ENCODE measurements around the gene SORCS3.

SORCS3 gene

GRCh38 chr10:104732222-104732621, 91.1 kb downstream of the SORCS3 start:
- Histone ChIP-seq H3K4ac (ENCODE audit: low read depth, low read length) (no peak overlapping the region), H3K79me2 (ENCODE audit: control insufficient read depth, insufficient read depth, low read length) (no peaks in the 10 kb centered on the region), H3K9ac (ENCODE audit: low read length) (no peak overlapping the region), H4K8ac (ENCODE audit: low read depth, low read length) (no peak overlapping the region), H3K79me1 (ENCODE audit: low read length) (no peaks in the 10 kb centered on the region), H2BK5ac (ENCODE audit: low read length) (no peak overlapping the region), H3K4me1 (ENCODE audit: control insufficient read depth, low read depth, low read length) (no peaks in the 10 kb centered on the region), H3K56ac (ENCODE audit: low read length) (no peak overlapping the region), H3K27ac (ENCODE audit: low read depth, low read length) (no peak overlapping the region), H3K36me3 (ENCODE audit: control insufficient read depth, insufficient read depth, low read length) (no peaks in the 10 kb centered on the region), H2BK120ac (ENCODE audit: low read depth, low read length) (no peak overlapping the region), H3K23ac (ENCODE audit: low read length) (no peak overlapping the region), H3K4me2 (ENCODE audit: low read length) (no peak overlapping the region), H2BK15ac (replicated peaks; ENCODE audit: low read depth) (no peak overlapping the region), H3K27me3 (ENCODE audit: insufficient read depth, low read length, poor library complexity) (no peaks in the 10 kb centered on the region), H2AK5ac (ENCODE audit: low read length) (no peak overlapping the region), H4K5ac (ENCODE audit: low read length) (no peak overlapping the region), H3K18ac (ENCODE audit: low read length) (no peak overlapping the region), H3K4me3 (ENCODE audit: low read length) (no peak overlapping the region)
- no CpG with 5 or more reads among the region's 3 CpGs for WGBS (ENCODE audit: extremely low coverage, insufficient coverage, low lambda C conversion rate)
- no peak for DNase-seq

- no peak overlapping the region for H3K4me2 ChIP-seq (ENCODE audit: low read length)
- H3K27ac ChIP-seq (ENCODE audit: low read depth, low read length): no peak overlapping the region
- DNase-seq: no peak
- H2BK15ac ChIP-seq (replicated peaks; ENCODE audit: low read depth): no peak overlapping the region
- no peak overlapping the region for H3K56ac ChIP-seq (ENCODE audit: low read length)
- no peaks in the 10 kb centered on the region for H3K36me3 ChIP-seq (ENCODE audit: control insufficient read depth, insufficient read depth, low read length)
- no peaks in the 10 kb centered on the region for H3K27me3 ChIP-seq (ENCODE audit: insufficient read depth, low read length, poor library complexity)
- H3K79me2 ChIP-seq (ENCODE audit: control insufficient read depth, insufficient read depth, low read length): no peaks in the 10 kb centered on the region
- H3K4me1 ChIP-seq (ENCODE audit: control insufficient read depth, low read depth, low read length): no peaks in the 10 kb centered on the region
- H3K18ac ChIP-seq (ENCODE audit: low read length): no peak overlapping the region
- no peak overlapping the region for H4K8ac ChIP-seq (ENCODE audit: low read depth, low read length)
- no peak overlapping the region for H3K4ac ChIP-seq (ENCODE audit: low read depth, low read length)
- H3K9ac ChIP-seq (ENCODE audit: low read length): no peak overlapping the region
- H3K79me1 ChIP-seq (ENCODE audit: low read length): no peaks in the 10 kb centered on the region
- H2BK120ac ChIP-seq (ENCODE audit: low read depth, low read length): no peak overlapping the region
- no peak overlapping the region for H3K23ac ChIP-seq (ENCODE audit: low read length)
- H2BK5ac ChIP-seq (ENCODE audit: low read length): no peak overlapping the region
- H4K5ac ChIP-seq (ENCODE audit: low read length): no peak overlapping the region
- H2AK5ac ChIP-seq (ENCODE audit: low read length): no peak overlapping the region
- WGBS (ENCODE audit: extremely low coverage, insufficient coverage, low lambda C conversion rate): no CpG with 5 or more reads among the region's 2 CpGs
- no peak overlapping the region for H3K4me3 ChIP-seq (ENCODE audit: low read length)
Observed at GRCh38 chr10:104734433-104734832, 93.3 kb downstream of the SORCS3 start.

- Histone ChIP-seq H2BK15ac (replicated peaks; ENCODE audit: low read depth) (no peak overlapping the region), H3K79me1 (ENCODE audit: low read length) (no peaks in the 10 kb centered on the region), H3K4me1 (ENCODE audit: control insufficient read depth, low read depth, low read length) (no peaks in the 10 kb centered on the region), H2AK5ac (ENCODE audit: low read length) (no peak overlapping the region), H4K5ac (ENCODE audit: low read length) (no peak overlapping the region), H2BK120ac (ENCODE audit: low read depth, low read length) (no peak overlapping the region), H3K4me3 (ENCODE audit: low read length) (no peak overlapping the region), H3K4ac (ENCODE audit: low read depth, low read length) (no peak overlapping the region), H3K79me2 (ENCODE audit: control insufficient read depth, insufficient read depth, low read length) (no peaks in the 10 kb centered on the region), H3K27me3 (ENCODE audit: insufficient read depth, low read length, poor library complexity) (no peaks in the 10 kb centered on the region), H3K56ac (ENCODE audit: low read length) (no peak overlapping the region), H3K27ac (ENCODE audit: low read depth, low read length) (no peak overlapping the region), H3K18ac (ENCODE audit: low read length) (no peak overlapping the region), H3K9ac (ENCODE audit: low read length) (no peak overlapping the region), H2BK5ac (ENCODE audit: low read length) (no peak overlapping the region), H4K8ac (ENCODE audit: low read depth, low read length) (no peak overlapping the region), H3K23ac (ENCODE audit: low read length) (no peak overlapping the region), H3K36me3 (ENCODE audit: control insufficient read depth, insufficient read depth, low read length) (no peaks in the 10 kb centered on the region), H3K4me2 (ENCODE audit: low read length) (no peak overlapping the region)
- DNase-seq: peak; percentile 66
- no CpG with 5 or more reads among the region's 14 CpGs for WGBS (ENCODE audit: extremely low coverage, insufficient coverage, low lambda C conversion rate)
Observed at GRCh38 chr10:104735036-104735756, 94.1 kb downstream of the SORCS3 start.

GRCh38 chr10:104735757-104736391, 94.8 kb downstream of the SORCS3 start:
- no peak overlapping the region for H2BK15ac ChIP-seq (replicated peaks; ENCODE audit: low read depth)
- DNase-seq: no peak
- no peak overlapping the region for H3K4me3 ChIP-seq (ENCODE audit: low read length)
- no peak overlapping the region for H3K9ac ChIP-seq (ENCODE audit: low read length)
- no peak overlapping the region for H2AK5ac ChIP-seq (ENCODE audit: low read length)
- H3K18ac ChIP-seq (ENCODE audit: low read length): peak overlapping the region; percentile 32
- no peaks in the 10 kb centered on the region for H3K79me1 ChIP-seq (ENCODE audit: low read length)
- H3K23ac ChIP-seq (ENCODE audit: low read length): no peak overlapping the region
- no peaks in the 10 kb centered on the region for H3K36me3 ChIP-seq (ENCODE audit: control insufficient read depth, insufficient read depth, low read length)
- H3K56ac ChIP-seq (ENCODE audit: low read length): no peak overlapping the region
- no peak overlapping the region for H4K5ac ChIP-seq (ENCODE audit: low read length)
- H3K4ac ChIP-seq (ENCODE audit: low read depth, low read length): no peak overlapping the region
- H3K4me2 ChIP-seq (ENCODE audit: low read length): no peak overlapping the region
- WGBS (ENCODE audit: extremely low coverage, insufficient coverage, low lambda C conversion rate): no CpG with 5 or more reads among the region's 10 CpGs
- no peak overlapping the region for H2BK120ac ChIP-seq (ENCODE audit: low read depth, low read length)
- H2BK5ac ChIP-seq (ENCODE audit: low read length): no peak overlapping the region
- H4K8ac ChIP-seq (ENCODE audit: low read depth, low read length): no peak overlapping the region
- no peaks in the 10 kb centered on the region for H3K4me1 ChIP-seq (ENCODE audit: control insufficient read depth, low read depth, low read length)
- H3K27ac ChIP-seq (ENCODE audit: low read depth, low read length): no peak overlapping the region
- H3K27me3 ChIP-seq (ENCODE audit: insufficient read depth, low read length, poor library complexity): no peaks in the 10 kb centered on the region
- H3K79me2 ChIP-seq (ENCODE audit: control insufficient read depth, insufficient read depth, low read length): no peaks in the 10 kb centered on the region

- no peak overlapping the region for H3K4ac ChIP-seq (ENCODE audit: low read depth, low read length)
- H3K4me1 ChIP-seq (ENCODE audit: control insufficient read depth, low read depth, low read length): no peaks in the 10 kb centered on the region
- H3K36me3 ChIP-seq (ENCODE audit: control insufficient read depth, insufficient read depth, low read length): no peaks in the 10 kb centered on the region
- no peak overlapping the region for H4K5ac ChIP-seq (ENCODE audit: low read length)
- no peak overlapping the region for H4K8ac ChIP-seq (ENCODE audit: low read depth, low read length)
- no peak overlapping the region for H3K27ac ChIP-seq (ENCODE audit: low read depth, low read length)
- H3K79me2 ChIP-seq (ENCODE audit: control insufficient read depth, insufficient read depth, low read length): no peaks in the 10 kb centered on the region
- H3K4me3 ChIP-seq (ENCODE audit: low read length): no peak overlapping the region
- H3K27me3 ChIP-seq (ENCODE audit: insufficient read depth, low read length, poor library complexity): no peaks in the 10 kb centered on the region
- no peak overlapping the region for H3K9ac ChIP-seq (ENCODE audit: low read length)
- H3K56ac ChIP-seq (ENCODE audit: low read length): no peak overlapping the region
- no peak overlapping the region for H2BK5ac ChIP-seq (ENCODE audit: low read length)
- DNase-seq: no peak
- H3K18ac ChIP-seq (ENCODE audit: low read length): no peak overlapping the region
- H2BK15ac ChIP-seq (replicated peaks; ENCODE audit: low read depth): no peak overlapping the region
- no peak overlapping the region for H2AK5ac ChIP-seq (ENCODE audit: low read length)
- whole genome bisulfite sequencing (ENCODE audit: extremely low coverage, insufficient coverage, low lambda C conversion rate): no CpG with 5 or more reads among the region's 3 CpGs
- H3K4me2 ChIP-seq (ENCODE audit: low read length): no peak overlapping the region
- H3K23ac ChIP-seq (ENCODE audit: low read length): no peak overlapping the region
- H2BK120ac ChIP-seq (ENCODE audit: low read depth, low read length): no peak overlapping the region
- H3K79me1 ChIP-seq (ENCODE audit: low read length): no peaks in the 10 kb centered on the region
Observed at GRCh38 chr10:104741127-104741526, 100.0 kb downstream of the SORCS3 start.

Data from mesendoderm (in vitro differentiated cells).